Measurements from ENCODE around the gene SIL1. TPM values are rescaled to one million over a fixed set of nuclear protein-coding genes. Genes with fewer than 3 reads are reported as not detected.

Gene SIL1
- total RNA-seq, 2 donors from 2014 or later, result 17.2 to 20.2 TPM

DNA sequence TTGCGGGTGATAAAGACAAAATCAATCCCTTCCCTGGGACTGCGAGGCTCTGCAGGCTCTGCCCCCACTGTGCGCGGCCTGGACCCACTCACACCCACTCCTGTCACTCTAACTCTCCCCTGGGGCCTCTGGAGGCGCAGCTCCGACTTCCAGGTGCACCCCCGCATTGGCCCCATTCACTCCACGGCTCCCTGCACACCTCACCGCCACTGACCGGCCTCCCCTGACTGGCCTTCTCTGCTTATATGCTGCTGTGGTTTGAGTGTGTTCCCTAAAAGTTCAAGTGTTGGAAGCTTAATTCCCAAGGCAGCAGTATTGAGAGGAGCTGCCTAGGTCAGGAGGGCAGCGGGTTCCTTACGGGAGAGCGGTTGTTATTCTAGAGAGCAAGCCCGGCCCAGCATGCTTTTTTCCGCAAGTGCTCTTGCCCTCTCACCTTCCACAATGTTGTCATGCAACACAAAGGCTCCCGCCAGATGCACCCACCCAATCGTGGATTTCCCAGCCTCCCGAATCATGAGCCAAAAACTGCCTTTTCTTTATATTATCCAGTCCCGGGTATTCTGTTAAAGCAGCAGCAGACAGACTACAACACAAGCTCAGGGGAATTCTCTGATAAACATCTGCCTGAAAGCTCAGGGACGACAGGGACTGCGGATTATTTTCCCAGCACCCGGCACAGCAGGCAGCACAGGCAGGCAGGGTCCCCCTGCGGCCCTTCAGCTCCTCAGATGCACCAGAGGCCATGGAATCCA lies 249.5 kb downstream of the SIL1 start:
- no peaks in the 10 kb centered on the region for H3K27me3 Mint-ChIP-seq (ENCODE audit: insufficient read depth)
- peaks cover 6% of the 10 kb centered on the region for H3K36me3 ChIP-seq (ENCODE audit: control insufficient read depth, insufficient read depth, low read length)
- H3K27me3 ChIP-seq (ENCODE audit: control insufficient read depth, insufficient read depth, low read length, poor library complexity, severe bottlenecking), result no peaks in the 10 kb centered on the region
- DNase-seq, result no peak
- 74 to 85% methylated on average over 17 to 23 of the region's 23 CpGs for WGBS, 2 experiments (ENCODE audit: insufficient coverage in 1 of 2, insufficient read length in 1 of 2)
- H3K4me1 ChIP-seq (ENCODE audit: control insufficient read depth, insufficient read depth, low read length), result peaks cover 8% of the 10 kb centered on the region
- no peaks in the 10 kb centered on the region for H3K9me3 Mint-ChIP-seq
- no peak overlapping the region for H3K4me3 Mint-ChIP-seq
- H3K27ac ChIP-seq (ENCODE audit: low read depth, low read length), result peak overlapping the region; percentile 68
- no peak overlapping the region for H3K9ac ChIP-seq (ENCODE audit: extremely low read depth, low read length, poor library complexity, severe bottlenecking)
- peaks cover 4% of the 10 kb centered on the region for H3K36me3 Mint-ChIP-seq (ENCODE audit: low read depth)
- peaks cover 15% of the 10 kb centered on the region for H3K4me1 Mint-ChIP-seq
- H3K4me3 ChIP-seq (ENCODE audit: low read length), result no peak overlapping the region
- no peaks in the 10 kb centered on the region for H3K9me3 ChIP-seq (ENCODE audit: control insufficient read depth, low read length)
- peak overlapping the region; percentile 36 for H3K27ac Mint-ChIP-seq
- no peak for TF ChIP-seq CTCF (conservative IDR thresholded peaks at IDR 0.05)

- Histone ChIP-seq H3K36me3 (ENCODE audit: control insufficient read depth, insufficient read depth, low read length) (peaks cover 6% of the 10 kb centered on the region), H3K27me3 (ENCODE audit: control insufficient read depth, insufficient read depth, low read length, poor library complexity, severe bottlenecking) (no peaks in the 10 kb centered on the region), H3K9me3 (ENCODE audit: control insufficient read depth, low read length) (no peaks in the 10 kb centered on the region), H3K27ac (ENCODE audit: low read depth, low read length) (no peak overlapping the region), H3K9ac (ENCODE audit: extremely low read depth, low read length, poor library complexity, severe bottlenecking) (no peak overlapping the region), H3K4me3 (ENCODE audit: low read length) (no peak overlapping the region), H3K4me1 (ENCODE audit: control insufficient read depth, insufficient read depth, low read length) (peaks cover 8% of the 10 kb centered on the region)
- no peak for TF ChIP-seq CTCF (conservative IDR thresholded peaks at IDR 0.05)
- 92 to 95% methylated on average over 5 of the region's 5 CpGs for WGBS, 2 experiments (ENCODE audit: insufficient coverage in 1 of 2, insufficient read length in 1 of 2)
- no peak overlapping the region for H3K27ac Mint-ChIP-seq
- H3K4me3 Mint-ChIP-seq, result no peak overlapping the region
- no peaks in the 10 kb centered on the region for H3K9me3 Mint-ChIP-seq
- DNase-seq, result no peak
- H3K27me3 Mint-ChIP-seq (ENCODE audit: insufficient read depth), result no peaks in the 10 kb centered on the region
- peaks cover 15% of the 10 kb centered on the region for H3K4me1 Mint-ChIP-seq
- peaks cover 4% of the 10 kb centered on the region for H3K36me3 Mint-ChIP-seq (ENCODE audit: low read depth)
Observed at GRCh38 chr5:138947780-138948179, 250.4 kb downstream of the SIL1 start.

DNA sequence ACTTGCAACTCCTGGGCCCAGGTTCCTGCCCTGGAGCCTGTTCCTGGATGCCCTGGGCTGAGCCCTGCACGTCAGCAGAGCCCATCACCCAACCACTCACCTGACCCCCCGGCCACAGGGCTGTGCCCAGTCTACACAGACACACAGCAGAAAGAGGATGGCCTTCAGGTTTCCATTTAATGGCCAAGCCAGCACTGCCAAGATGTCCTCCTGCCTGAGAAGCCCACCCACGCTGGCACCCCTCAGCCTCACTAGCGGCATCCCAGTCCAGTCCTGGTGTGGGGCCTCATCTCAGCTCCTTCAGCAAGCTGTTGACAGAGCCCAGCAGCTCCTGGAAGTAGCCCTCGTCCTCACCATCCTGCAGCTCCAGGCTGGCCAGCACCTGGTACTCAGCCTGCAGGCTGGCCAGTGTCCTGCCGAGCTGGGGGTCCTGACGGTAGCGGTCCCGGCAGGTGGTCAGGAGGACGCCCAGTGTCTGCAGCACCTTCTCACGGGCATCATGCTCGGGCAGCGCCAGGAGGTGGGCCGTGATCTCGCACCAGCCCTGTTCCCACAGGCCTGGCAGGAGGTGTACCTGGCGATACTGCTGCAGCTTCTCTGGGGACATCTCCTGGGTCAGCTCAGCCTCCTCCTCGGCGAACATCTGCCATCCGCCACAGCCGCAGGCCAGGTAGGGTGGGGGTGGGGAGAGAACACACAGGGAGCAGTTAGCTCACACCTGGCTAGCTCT lies 251.2 kb downstream of the SIL1 start:
- Histone ChIP-seq H3K9ac (ENCODE audit: extremely low read depth, low read length, poor library complexity, severe bottlenecking) (no peak overlapping the region), H3K27me3 (ENCODE audit: control insufficient read depth, insufficient read depth, low read length, poor library complexity, severe bottlenecking) (no peaks in the 10 kb centered on the region), H3K4me1 (ENCODE audit: control insufficient read depth, insufficient read depth, low read length) (peaks cover 8% of the 10 kb centered on the region), H3K9me3 (ENCODE audit: control insufficient read depth, low read length) (no peaks in the 10 kb centered on the region), H3K36me3 (ENCODE audit: control insufficient read depth, insufficient read depth, low read length) (peaks cover 6% of the 10 kb centered on the region), H3K4me3 (ENCODE audit: low read length) (no peak overlapping the region), H3K27ac (ENCODE audit: low read depth, low read length) (no peak overlapping the region)
- Mint-ChIP-seq H3K27me3 (ENCODE audit: insufficient read depth) (no peaks in the 10 kb centered on the region), H3K9me3 (no peaks in the 10 kb centered on the region), H3K4me3 (no peak overlapping the region), H3K4me1 (peaks cover 13% of the 10 kb centered on the region), H3K36me3 (ENCODE audit: low read depth) (peaks cover 4% of the 10 kb centered on the region), H3K27ac (no peak overlapping the region)
- TF ChIP-seq CTCF (conservative IDR thresholded peaks at IDR 0.05), result no peak
- no peak for DNase-seq
- 93 to 94% methylated on average over 11 to 20 of the region's 20 CpGs for WGBS, 2 experiments (ENCODE audit: insufficient coverage in 1 of 2, insufficient read length in 1 of 2)

Data from endodermal cell (in vitro differentiated cells).